Bone marrow (tissue), 2 donors: ENCODE measurements around the gene GPR155.
A peak's percentile ranks its signal among the peaks of the same experiment; 100 is the strongest.

Source experiments
- DNase-seq, 2 donors: peaks; one replicate each; lab custom pipeline; 2025; lab: John Stamatoyannopoulos, UW

Gene GPR155

DNA sequence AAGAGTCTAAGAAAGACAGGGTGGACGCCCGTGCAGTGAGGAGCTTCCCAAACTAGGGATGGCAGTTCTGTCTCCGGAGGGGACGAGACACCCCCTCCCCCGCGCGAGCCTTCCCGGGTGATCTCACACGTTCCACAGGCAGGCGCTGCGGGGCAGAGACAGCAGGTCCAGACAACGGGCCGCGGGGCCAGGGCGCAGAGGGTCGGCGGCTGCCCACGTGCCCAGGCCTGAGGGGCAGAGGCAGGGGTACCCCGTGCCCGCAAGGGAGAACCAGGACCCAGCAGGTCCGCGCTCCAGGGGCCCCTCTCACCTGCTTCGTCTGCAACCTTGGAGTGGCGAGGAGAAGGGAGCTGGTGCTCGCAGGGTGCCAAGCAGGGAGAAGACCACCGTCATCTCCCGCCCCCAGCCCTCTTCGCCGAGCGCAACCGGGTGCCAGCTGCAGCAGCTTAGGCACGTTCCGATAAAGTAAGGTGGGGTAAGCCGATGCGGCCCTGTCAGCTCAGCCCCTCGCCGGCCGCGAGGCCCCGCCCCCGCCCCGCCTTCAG is at the start of gene GPR155:
Gene GPR155 (minus strand): TSS at position 467 of the 545 bp plus-strand sequence. CDS start 5,073 bp downstream, outside the sequence.
- peak in 1 of 2 donors; percentile 39 for DNase-seq

DNA sequence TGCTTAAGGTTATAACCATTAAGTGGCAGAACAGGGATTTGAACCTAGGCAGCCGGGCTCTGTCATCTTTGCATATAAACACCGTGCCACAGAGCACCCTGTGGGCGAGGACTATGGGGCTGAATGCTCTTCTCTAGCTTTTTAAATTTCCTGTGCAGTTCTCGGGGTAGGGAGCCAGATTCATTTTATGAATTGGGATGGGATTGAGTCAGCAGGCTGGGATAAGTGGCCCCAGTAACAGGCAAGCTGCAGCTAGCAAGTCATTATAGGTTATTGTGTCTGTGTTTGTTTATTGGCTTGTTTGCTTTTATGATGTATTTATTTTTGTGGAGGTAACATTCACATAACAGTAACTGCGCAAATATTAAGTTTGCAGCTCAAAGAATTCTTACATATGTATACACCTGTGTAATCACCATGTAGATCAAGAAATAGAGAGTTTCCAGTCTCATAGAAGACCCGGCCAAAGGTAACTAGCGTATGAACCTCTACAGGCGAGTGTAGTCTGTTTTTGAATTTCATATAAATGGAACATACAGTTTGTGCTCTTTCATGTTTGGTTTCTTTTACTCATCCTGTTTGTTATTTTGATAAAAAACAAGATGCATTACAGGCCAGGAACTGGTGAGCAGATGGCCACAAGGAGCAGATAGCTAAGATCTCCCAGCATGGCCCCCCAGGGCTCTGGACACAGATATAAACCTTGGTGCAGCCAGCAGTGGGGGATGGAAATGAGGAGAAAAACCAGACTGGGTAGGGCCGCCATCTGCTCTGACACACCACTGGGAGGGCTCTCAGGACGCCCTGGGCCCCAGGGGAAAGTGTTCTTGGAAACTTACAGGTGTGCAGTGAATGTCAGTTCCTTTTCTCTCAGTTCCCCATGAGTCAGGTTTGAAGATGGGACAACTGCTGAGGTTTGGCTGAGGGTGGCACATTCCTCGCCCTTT is 49.2 kb upstream of the GPR155 start:
- no peak for DNase-seq

DNA sequence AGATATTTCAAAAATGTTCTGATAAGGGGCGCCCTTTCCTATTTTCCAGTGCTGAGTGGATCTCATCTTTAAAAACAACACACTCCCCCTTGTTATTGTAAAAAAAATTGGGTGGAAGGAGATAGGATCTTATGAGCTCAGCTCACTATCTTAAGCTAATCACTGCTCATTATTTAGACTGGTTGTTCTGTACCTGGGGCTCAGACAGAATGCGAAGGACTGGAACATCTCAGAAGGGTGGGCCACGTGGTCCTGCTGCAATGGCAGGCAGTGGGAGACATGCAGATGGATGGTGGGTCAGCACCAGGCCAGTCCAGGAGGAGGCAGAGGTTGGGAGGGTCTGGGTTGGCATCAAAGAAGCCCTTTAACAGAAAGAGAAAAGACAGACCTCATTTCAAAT is 48.3 kb upstream of the GPR155 start:
- no peak for DNase-seq

- DNase-seq: no peak
Measured at GRCh38 chr2:174529916-174530315, 43.1 kb upstream of the GPR155 start.

GRCh38 chr2:174527959-174528358 is 41.1 kb upstream of the GPR155 start:
- no peak for DNase-seq

DNA sequence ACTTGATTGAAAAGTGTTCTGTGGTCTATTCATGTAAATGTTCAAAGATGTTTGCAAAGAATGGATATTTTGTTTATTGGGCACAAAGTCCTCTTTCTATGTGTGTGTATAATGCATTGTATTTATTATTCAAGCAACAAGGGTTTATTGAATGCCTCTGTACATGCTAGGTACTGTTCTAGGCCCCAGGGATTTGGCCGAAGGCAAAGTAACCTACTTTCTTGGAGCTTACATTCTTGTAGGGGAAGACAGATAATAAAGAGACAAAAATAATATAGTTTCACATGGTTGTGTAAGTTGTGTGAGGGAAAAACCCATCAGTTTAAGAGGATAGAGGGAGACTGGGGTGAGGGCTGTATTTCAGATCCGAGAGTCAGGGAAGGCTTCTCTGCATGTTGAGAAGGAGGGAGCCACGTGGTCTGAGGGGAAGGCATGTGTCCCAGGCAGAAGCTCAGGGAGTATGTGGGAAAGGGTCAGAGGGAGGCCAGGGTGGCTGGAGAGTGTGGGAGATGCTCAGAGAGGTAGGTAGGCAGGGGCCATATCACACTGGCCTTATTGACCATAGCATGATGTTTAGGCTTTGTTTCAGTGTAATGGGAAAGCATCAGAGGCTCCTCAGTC is 40.4 kb upstream of the GPR155 start:
- DNase-seq: no peak

DNA sequence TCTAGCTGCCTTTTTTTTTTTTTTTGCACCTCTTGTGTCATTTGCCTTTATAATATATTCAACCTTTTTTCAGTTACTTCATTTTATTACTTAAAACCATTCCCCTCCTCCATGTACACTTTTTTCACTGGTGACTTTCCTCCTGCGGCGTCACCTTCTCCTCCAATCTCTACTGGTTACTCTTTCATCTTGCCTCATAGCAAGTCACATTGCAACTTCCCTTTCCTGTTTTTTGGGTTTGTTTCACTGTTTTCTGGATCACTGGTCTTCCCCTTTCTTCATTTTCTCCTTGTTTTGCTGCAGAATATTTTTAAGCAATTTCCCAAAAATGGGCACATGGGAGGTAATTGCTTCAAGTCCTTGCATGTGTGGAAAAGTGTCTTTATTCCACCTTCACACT is 37.7 kb upstream of the GPR155 start:
- no peak for DNase-seq

DNA sequence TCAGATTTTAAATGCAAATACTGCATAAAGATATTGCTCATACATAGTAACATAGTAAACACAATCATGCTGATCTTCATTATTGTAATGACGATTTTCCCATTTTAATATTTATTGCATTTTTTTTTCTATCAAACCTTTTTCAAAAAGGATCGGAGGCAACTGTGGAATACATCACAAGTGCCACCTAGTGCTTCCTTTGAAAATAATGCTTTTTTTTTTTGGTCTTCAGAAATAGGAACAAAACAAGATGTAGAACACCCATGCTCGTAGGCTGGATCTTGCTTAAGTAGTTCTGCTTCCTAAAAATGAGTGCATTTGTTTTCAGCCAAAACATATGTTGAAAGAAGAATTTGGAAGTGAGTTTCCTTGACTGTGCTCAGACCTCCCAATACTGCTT is 35.7 kb upstream of the GPR155 start:
- DNase-seq: peak in 1 of 2 donors; percentile 17

GRCh38 chr2:174518395-174518794 is 31.6 kb upstream of the GPR155 start:
- no peak for DNase-seq

GRCh38 chr2:174516501-174517378 is 29.9 kb upstream of the GPR155 start:
- DNase-seq: no peak

- DNase-seq: no peak
Measured at GRCh38 chr2:174512345-174512744, 25.5 kb upstream of the GPR155 start.

- DNase-seq: no peak
Measured at GRCh38 chr2:174511580-174512260, 24.9 kb upstream of the GPR155 start.

DNA sequence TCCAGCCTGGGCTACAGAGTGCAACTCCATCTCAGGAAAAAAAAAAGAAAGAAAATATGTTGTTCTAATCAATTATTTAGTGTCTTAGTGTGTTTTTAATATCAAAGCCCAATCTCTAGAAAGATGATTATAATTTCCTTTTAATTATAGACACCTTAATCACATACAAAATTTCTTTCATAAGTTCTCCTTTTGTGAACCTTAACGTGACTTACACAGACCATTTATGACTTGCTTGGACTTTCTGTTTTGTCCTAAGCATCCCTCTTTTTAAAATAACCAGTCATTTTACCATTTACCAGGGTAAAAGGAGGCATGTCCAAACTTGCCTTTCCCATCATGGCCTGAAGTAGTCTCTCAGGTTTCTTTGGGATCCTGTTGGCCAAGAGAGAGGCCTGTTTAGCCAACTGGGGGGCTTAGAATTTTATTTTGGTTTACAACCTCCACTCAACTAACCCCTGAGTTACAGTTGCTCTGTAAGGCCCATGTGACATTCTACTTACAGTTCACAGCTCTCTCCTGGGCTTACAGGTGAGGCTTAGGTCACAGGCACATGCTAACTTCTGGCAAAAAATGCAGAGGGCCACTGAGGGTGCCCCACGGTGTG is 23.9 kb upstream of the GPR155 start:
- DNase-seq: no peak

DNA sequence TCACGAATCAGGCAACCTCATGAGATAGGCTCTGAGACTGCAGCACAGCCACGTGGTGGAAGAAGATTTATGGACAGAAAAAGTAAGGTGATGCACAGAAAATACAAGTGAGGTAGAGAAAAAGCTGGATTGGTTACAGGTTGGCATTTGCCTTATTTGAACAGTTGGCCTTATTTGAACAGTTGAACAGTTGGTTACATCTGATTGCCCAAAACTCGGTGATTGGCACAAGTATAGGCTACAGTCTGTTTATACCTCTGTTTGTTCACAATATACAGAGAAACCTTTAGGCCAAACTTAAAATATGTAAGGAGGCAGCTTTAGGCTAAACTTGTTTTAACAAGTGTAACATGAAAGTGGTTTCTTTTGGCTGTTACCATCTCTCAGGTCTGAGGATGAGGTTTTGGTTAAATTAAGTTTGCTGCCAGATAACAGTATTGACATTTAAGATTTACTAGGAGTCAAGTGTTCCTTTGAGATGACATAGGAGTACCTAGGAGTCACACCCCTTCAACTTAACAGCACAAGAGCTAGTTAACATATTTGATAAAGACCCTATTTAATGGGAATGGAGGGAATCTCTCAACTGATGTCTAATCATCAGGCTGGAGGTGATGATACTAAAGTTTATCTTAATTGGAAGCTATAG is 16.5 kb upstream of the GPR155 start:
- DNase-seq: no peak

- DNase-seq: no peak
Measured at GRCh38 chr2:174499371-174499770, 12.5 kb upstream of the GPR155 start.

DNA sequence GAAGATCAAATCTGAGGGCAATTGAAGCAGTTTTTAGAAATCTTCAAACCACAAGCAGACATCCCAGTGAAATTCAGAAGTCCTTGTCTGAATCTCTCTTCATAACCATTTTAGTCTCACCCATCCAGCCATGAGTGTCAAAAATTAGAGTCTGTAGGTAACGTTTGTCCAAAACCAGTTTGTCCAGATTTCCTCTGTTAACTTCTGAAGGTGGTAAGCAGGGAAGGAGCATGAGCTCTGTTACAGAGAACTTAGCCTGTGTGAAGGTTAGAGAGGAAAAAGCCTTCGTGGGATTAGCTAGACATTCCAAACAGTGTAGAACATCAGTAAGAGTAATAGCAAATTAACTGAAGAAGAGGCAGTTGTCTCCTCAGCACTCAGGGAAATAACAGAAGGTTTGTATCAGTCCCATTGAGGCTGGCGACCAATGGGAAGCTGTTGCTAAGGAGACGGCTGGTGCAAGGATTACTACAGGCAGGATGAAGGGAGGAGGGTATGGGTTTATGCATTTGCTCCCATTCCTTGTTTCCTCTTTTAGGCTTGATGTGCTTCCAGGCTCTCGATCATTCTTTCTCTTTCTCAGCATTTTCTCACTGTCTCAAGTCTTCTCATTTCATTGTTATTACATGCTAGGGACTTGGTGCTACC is 8.7 kb upstream of the GPR155 start:
- DNase-seq: no peak

- no peak for DNase-seq
Measured at GRCh38 chr2:174493549-174494331, 6.9 kb upstream of the GPR155 start.

- DNase-seq: peak in 1 of 2 donors; percentile 76
Measured at GRCh38 chr2:174492963-174493431, 6.2 kb upstream of the GPR155 start.

DNA sequence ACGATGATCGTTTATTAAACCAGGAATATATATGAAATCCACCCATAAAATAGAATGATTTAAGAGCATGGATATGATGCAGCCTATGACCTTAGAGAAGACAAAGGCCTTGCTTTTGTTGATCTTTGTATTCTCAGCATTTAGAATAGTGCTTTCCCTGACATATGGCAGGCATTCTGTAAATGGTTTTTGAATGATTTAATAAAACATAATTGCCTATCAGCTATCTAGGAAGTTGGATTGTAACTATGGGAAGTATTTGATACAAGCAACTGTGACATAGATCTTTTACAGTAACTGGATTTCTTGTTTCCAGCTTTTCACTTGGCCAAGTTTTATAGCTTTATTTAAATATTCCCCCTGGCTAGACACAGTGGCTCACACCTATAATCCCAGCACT is 5.1 kb upstream of the GPR155 start:
- DNase-seq: no peak
